CD4-positive, alpha-beta T cell treated with Interleukin-4 for 1 hour (primary cell): ENCODE results near the gene SHC2.
"Not testable (repeated sequence)": the region's sequence is repeated elsewhere in the genome, so short reads cannot be mapped to it uniquely, and the experiment has no call there.

Experiments
- DNase-seq, 2 donors: peaks; one replicate each; pipeline ENCODE4 v3.0.0-alpha.2; 2020 to 2022

Gene SHC2

DNA sequence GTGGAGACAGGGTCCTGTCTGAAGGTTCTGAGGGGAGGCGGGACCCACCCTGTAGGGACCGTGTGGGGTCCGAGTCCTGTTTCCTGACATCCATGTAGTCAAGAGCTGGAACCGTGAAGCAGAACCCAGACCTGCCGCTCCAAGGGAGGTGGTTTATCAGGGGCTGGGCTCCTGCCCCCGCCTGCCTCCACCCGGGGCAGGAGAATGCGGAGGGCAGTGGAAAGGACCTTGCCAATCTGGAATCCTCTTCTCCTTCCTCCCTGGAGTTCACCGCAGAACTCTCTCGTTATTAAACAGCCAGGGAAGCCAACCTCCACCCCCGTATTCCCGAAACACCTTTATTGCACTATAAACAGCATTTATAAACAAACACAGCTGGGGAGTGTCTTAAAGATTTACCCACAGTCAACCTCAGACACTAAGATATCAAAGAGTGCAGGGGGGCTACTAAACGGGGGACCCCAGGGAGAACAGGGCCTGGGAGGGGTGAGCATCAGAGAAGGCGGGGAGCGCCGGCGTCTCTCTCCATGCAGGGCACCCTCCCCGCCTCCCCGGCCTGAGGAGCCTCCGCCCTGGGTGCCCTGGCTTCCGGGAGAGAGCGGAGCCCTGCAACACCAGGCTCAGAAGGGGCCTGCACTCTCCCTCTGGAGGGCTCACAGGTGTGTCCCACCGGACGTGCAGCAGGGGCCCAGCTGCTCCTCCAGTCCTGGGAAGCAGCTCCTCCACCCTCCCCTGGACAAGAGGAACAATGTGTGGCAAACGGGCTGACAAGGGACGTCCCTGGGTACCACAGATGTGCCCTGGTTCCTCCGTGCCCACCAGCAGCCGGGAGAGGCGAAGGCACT, 55.5 kb downstream of the SHC2 start:
- no peak for DNase-seq

DNA sequence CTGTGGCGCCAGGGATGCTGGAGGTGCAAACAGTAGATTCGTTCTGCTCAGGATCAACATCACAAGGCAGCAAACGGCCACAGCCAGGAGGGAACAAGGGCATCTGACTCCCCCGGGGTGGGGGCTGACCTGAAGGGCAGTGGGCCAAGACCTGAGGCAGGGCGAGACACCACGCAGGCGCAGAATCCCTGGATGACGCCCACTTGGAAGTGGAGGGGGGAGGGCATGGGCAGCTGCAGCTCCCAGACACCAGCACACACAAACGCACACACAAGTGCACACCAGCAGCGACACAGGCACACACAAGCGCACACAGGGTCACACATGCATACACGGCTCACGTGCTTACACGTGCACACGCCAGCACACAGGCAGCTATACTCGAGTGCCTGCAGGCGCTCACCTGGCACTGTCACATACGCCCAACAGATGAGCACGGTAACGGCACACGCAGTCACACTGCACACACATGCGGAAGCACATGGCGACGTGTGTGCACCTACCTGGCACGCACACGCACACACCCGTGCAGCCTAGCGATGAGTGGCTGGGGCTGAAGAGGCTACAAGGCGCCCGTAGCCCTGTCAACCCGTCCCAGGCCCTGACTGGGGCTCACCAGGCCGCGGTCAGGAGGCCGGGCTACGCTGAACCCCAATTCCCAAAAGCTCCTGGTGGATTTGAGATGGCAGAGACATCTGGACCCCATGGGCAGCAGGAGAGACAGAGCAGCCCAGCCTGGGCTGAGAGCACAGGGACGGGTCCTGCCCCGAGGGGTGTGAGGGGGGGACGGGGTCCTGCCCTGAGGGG, 57.4 kb downstream of the SHC2 start:
- no peak for DNase-seq

DNA sequence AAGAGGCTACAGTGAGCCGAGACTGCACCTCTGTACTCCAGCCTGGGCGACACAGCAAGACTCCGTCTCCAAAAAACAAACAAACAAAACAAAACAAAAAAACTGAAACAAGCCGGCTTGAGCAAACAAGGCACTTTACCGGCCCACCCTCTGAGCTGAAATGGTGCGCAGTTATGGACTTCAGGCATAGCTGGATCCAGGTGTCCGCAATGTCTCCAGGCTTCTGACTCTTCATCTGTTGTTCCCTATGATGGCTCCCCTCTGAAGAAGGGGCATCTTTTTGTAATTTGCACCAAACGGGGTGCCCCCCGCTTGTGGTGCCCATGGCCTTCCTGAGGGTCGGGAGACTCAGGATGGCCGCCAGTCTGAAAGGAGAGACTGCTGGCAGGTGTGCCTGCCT, 58.0 kb downstream of the SHC2 start:
- no peak for DNase-seq

DNA sequence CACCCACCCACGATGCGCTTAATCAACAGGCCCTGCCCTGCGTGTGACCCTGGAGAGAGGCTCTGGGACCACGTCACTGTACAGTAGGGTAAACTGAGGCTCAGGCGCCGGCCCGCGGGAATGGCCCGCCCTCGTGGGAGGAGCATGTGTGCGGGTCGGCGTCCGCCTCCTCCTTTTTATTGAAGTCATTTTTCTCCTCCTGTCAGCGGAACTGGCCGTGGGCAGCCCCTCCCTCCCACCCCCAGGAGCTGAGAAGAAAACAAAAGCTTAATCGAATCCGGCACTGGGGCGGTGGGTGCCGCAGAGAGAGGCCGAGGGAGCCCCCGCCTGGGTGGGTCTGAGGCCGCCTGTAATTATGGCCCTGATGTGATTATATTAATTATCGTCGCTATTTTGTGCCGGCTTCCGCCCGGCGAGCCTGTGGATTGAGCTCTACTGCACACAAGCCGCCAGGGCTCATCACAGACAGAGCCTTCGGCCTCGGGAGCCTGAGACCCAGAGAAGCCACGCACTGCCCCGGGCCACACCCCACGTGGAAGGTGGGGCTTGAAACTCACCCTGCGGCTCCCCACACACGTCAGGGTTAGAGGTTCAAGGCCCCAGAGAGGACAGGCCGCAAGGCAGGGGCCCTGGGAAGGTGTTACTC, 58.8 kb downstream of the SHC2 start:
- peak in 1 of 2 donors; percentile 2 for DNase-seq

DNA sequence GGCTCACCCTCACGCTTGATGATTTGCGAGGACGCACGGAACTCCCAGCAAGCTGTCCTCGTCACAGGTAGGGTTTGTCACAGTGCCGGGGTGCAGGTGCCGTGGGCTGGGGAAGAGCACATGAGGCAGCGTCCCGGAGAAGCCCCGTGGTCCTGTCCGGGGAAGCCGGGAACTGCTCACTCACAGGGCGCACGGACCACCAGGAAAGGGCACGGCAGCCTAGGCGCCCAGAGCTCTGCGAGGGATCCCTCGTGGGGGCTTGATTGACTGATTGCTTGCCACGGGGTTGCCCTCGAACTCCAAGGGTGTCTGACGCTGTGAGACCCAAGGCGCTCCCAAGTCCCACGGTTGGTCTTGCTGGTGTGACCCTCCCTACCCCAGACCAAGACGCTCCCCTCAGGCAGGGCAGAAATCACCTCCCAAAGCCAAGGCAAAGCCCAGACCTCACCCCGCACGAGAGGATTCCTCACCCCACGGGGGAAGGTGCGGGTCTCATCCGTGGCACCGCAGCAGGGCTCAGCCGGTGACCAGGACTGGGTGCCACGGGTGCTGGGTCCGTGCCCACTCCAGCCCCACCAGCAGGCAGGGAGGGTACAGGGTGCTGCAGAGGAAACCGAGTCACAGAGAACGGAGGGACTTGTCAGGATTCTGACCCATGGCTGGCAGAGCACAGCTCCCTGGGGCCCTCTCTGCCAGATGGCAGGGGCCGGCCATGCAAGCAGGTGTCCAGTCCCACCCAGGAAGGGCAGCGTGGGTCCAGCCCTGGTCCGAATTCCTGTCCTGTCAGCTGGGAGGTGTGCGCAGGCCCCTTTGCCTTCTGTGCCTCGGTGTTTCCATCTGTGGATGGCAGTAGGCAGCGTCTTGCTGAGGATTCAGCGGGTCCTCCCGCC, 59.6 kb downstream of the SHC2 start:
- DNase-seq: peak in 1 of 2 donors; percentile 2

DNA sequence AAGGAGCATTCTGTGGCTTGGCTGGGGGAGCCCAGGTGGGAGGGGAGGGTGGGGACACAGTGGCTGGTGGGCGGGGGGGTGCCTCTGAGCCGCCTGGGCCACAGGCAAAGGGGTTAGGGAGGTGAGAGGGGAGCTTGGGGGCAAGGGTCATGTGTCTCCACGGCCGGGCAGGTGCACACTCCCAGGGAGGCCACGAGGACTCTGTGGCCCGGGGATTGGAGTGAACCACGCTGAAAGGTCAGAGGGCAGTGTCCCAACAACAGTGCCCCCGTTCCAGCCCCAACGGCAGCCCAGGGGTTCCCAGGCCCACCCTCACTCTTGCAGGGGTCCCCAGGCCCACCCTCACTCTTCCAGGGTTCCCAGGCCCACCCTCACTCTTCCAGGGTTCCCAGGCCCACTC, 61.5 kb downstream of the SHC2 start:
- no peak for DNase-seq

DNA sequence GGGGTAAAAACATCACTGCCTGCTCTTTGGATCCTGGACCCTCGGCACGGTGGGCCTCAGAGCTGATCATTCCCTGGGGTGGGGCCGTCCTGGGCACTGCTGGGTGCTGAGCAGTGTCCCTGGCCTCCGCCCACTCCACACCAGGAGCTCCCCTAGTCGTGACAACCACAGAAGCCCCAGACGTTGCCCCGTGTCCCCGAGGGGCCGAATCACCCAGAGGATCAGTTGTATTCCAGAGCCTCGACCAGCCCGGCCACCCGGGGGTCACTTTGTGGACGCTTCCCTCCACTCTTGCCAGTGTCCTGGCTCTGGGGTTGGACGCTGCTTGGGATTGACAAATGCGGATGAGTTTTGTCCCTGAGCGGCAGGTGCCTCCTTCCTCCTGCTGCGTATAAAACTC, 62.1 kb downstream of the SHC2 start:
- no peak for DNase-seq

DNA sequence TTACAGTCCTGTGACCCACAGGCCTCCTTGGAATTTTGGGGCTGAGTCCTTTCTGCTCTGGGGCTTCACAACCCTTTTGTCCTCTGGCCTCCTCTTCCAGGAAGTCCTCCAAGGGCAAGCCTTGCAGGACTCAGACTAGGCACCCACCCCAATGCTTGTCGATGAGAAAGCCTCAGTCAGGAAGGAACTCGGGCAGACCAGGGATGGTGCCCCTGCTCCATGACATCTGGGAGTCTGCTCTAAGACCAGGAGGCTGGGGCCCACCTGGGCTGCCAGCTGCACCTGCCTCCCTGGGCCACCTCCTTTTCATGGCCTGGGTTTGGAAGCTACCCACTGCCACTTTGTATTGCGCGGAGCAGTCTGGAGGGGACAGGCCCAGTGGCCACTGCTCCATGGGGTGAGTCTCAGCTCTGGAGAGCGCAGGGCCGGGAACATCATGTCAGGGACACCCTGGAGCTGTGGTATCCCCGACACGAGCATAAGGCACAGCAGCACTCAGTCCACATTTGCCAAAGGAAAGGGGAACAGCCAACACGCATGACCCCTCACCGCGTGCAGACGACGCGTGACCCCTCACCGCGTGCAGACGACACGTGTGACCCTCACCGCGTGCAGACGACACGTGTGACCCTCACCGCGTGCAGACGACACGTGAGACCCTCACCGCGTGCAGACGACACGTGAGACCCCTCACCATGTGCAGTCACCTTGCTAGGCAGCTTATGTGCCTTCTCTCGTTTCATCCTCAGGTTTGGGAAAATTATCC, 62.7 kb downstream of the SHC2 start:
- no peak for DNase-seq

DNA sequence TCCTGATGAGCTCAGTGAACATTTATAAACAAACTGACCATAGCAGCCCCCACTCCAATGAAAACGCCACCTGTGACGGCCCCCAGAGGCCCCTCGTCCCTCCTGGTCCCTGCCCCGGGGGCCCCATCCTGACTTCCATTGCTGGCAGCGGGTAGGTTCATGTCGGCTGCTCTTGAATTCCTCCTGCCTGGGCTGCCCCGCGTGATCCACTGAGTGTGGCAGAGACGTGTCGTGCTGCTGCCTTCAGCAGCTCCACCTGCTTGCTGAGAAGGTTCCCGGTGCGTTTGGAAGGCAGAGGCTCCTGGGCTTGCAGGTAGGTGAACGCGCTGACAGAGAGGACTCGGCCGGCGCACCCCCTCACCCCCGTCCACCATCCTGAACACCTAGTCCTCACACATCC, 63.5 kb downstream of the SHC2 start:
- no peak for DNase-seq

DNA sequence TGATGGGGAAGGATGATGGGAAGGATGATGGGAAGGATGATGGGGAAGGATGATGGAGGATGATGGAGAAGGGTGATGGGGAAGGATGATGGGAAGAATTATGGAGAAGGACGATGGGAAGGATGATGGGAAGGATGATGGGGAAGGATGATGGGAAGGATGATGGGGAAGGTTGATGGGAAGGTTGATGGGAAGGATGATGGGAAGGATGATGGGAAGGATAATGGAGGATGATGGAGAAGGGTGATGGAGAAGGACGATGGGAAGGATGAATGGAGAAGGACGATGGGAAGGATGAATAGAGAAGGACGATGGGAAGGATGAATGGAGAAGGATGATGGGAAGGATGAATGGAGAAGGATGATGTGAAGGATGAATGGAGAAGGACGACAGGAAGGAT, 65.4 kb downstream of the SHC2 start:
- DNase-seq: no peak

DNA sequence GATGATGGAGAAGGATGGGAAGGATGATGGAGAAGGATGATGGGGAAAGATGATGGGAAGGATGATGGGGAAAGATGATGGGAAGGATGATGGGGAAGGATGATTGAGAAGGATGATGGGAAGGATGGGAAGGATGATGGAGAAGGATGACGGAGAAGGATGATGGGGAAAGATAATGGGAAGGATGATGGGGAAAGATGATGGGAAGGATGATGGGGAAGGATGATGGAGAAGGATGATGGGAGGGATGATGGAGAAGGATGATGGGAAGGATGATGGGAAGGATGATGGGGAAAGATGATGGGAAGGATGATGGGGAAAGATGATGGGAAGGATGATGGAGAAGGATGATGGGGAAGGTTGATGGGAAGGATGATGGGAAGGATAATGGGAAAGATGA, 66.0 kb downstream of the SHC2 start:
- not testable (repeated sequence) for DNase-seq

DNA sequence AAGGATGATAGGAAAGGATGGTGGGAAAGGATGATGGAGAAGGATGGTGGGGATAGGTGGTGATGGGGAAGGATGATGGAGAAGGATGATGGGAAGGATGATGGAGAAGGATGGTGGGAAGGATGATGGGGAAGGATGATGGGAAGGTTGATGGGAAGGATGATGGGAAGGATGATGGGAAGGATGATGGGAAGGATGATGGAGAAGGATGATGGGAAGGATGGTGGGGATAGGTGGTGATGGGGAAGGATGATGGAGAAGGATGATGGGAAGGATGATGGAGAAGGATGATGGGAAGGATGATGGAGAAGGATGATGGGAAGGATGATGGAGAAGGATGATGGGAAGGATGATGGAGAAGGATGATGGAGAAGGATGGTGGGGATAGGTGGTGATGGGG, 67.3 kb downstream of the SHC2 start:
- not testable (repeated sequence) for DNase-seq

DNA sequence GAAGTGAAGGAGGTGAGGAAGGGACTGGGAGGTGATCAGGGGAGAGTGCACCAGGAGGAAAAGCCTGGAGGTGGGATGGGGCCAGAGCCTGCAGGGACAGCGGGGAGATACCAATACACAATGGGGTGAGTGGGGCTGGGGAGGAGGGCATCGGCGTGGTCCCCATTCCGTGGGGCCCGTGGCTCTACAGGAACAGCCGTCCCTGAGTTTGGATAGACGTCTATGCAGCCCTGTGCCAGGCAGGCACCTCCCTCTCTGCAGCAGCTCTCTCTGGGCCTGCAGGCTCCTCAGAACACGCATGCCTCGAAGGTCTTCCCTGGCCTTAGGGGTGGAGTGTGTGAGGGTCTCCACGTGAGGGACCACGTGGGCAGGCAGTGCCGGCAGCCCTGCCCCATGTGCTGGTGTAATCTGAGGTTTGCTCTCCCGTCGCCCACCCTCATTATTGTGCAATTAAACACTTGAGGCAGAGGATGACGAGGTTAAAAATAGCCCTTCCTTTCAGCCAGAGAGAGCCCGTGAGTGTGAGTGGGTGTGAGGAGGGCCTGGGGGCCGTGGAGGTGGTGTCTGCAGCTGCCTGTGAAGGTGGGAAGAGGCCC, 68.4 kb downstream of the SHC2 start:
- no peak for DNase-seq

DNA sequence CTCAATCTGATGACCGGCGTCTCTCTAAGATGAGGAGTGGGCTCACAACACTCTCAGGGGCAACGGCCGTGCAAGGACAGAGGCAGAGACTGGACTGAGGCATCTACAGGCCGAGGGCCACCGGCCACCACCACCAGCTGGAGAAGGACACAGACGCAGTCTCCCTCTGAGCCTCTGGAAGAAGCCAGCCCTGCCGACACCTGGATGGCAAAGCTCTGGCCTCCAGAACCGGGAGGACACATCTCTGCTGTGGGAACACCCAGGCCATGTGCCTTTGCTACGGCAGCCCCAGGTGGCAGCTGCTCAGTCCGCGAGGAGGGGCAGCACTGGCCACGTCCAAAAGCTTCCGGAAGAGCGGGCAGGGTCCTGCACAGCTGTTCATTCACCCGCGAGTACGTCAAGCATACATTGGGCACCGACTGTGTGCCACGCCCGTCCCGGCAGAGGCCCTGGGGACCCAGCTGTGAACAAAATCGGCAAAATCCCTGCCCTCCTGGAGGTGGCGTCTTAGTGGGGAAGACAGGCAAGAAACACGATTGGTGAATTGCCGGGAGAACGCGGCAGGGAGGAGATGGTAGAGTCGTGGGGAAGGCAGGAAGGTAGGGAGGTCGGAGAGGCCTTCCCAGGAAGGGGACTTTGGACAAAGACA, 69.0 kb downstream of the SHC2 start:
- DNase-seq: no peak

DNA sequence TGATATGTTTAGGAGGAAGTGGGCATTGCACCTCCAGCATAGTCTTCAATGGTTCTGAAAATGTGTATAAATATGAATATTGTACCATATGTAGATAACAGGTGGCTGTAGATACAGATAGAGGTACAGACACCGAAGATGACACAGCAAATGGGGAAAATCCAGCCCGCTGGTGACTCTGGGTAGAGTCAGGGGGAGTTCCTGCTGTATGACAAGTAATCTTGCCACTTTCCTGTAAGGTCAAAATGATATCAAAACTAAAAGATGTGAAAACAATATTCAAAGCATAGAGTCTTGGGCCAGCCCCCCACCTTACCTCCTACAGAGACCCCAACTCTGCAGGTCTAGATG, 69.7 kb downstream of the SHC2 start:
- no peak for DNase-seq

DNA sequence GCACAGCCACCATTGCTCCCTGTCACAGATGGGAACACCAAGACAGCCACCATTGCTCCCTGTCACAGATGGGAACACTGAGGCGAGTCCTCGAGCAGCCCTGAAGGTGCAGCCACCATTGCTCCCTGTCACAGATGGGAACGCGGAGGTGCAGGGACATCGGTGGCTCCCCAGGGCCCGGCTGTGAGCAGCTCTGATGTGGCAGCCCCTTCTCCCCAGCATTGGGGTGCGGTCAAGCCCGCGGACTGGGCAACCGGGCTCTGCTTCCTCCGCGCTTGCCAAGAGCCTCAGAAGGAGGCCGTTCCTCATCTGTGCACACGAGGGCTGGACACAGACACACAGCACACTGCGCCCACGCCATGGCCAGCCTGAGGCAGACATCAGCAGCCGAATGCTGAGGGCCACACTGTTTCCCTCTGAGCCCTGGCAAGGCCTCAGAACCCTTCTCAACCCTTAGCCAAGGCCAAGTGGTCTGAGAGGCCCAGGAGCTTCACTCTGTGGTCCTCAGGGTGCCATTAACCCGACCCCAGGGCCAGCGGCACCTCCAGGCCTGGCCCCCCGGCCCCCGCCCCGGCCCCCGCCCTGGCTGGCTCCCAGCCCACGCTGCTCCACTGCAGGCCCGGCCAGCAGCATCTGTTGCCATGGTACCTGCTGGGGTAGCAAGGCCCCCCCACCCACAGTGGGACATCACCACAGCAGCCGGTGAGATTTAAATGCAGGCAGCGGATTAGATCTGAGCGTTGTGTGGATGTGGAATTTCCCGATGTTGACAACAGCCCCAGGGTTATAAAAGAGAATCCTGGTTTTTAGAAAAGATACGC, 70.2 kb downstream of the SHC2 start:
- DNase-seq: no peak

DNA sequence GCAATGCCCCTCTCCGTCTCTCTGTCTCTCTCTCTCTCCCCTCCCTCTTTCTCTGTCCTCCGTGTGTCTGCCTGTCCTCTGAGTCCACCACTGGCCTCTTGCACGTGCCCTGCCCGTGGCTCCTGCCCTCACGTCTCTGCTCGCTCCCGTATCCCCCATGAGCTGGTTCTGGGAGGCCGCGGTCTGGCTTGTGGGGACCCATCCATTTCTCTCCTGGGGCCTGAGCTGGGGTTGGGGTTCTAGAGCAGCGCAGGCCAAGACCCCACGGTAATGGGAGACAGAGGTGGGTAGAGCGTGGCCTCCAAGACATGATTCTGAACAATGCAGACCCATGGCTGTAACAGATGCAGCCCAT, 70.9 kb downstream of the SHC2 start:
- no peak for DNase-seq

DNA sequence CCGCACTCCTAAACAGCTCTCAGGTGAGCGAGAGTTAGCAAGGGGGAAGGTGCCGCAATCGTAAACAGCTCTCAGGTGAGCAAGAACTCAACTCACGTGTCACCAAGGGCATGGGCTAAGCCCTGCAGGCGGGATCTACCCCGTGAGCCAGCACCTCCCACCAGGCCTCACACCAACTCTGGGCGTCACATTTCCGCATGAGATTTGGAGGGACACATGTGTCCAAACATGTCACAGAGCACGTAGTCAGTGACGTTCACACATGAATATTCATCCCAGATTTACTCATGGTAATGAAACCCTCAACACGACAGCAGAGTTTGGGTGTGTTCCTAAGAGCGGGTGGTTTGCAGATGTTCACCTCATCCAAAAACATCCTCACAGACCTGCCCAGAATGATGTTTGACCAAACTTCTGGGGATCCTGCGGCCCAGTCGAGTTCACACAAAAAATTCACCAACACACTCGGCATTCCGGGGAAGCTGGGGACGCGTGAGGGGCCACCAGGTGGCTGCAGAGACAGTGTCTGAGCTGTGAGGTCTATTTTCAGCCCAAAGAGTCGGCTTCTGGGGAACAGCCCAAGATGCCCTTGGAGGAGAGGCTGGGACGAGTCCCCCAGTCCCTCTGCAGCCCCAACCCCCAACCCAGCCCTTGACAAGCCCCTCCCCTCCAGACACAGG, 71.4 kb downstream of the SHC2 start:
- DNase-seq: no peak

DNA sequence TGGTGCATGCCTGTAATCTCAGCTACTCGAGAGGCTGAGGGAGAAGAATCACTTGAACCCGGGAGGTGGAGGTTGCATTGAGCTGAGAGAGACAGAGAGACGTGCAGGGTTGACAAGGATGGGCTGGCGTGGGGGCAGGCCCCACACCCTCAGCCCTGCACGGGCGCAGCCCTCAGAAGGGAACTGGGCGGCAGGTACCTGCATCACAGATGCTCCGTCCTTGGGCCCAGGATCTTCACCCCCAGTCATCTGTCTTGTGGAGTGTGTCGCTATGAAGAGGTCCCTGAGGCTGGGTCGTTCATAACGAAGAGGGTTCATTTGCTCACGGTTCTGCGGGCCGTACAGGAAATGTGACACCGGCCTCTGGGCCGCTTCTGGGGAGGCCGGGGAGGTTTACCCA, 72.1 kb downstream of the SHC2 start:
- DNase-seq: no peak

DNA sequence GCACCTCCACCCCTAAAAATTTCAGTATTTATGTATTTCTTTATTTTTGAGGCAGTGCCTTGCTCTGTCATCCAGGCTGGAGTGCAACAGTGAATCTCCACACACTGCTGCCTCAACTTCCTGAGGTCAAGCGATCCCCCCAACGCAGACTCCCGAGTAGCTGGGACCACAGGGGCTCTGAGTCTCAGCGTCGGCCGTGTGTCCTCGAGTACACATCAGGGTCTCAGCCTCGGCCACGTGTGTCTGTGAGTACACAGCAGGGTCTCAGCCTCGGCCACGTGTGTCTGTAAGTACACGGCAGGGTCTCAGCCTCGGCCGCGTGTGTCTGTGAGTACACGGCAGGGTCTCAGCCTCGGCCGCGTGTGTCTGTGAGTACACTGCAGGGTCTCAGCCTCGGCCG, 73.1 kb downstream of the SHC2 start:
- DNase-seq: no peak
